GM12874 (cell line): ENCODE data around the gene ARSB.

Experiments used
- TF ChIP-seq, protein P1 (sequence below): IDR thresholded peaks from 2 replicates; pipeline ENCODE4 v1.5.1; 2011; ENCODE audit warnings: low read depth, mild to moderate bottlenecking, control low read depth, low read length, moderate library complexity; ENCODE audit not compliant: insufficient read depth

ARSB gene

DNA sequence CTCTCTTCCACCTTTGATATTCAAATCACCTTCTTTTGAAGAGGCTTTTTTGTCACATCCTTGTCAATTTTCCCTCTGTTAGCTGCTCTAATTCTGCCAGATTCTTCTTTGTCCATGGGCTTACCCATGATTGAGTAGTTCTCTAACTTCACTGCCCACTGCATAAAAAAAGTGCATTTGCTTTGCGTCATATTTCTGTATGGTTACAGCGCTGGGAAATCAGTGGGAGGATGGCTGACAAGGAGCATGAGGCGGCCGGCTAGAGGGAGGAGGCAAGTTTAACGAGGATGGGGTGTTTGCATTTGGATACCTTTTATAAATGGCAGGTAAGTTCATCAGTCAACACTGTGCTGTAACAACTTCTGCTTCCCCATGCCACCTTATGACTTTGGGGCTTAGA is 220.0 kb downstream of the ARSB start:
- TF ChIP-seq, protein P1, sequence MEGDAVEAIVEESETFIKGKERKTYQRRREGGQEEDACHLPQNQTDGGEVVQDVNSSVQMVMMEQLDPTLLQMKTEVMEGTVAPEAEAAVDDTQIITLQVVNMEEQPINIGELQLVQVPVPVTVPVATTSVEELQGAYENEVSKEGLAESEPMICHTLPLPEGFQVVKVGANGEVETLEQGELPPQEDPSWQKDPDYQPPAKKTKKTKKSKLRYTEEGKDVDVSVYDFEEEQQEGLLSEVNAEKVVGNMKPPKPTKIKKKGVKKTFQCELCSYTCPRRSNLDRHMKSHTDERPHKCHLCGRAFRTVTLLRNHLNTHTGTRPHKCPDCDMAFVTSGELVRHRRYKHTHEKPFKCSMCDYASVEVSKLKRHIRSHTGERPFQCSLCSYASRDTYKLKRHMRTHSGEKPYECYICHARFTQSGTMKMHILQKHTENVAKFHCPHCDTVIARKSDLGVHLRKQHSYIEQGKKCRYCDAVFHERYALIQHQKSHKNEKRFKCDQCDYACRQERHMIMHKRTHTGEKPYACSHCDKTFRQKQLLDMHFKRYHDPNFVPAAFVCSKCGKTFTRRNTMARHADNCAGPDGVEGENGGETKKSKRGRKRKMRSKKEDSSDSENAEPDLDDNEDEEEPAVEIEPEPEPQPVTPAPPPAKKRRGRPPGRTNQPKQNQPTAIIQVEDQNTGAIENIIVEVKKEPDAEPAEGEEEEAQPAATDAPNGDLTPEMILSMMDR: no peak

DNA sequence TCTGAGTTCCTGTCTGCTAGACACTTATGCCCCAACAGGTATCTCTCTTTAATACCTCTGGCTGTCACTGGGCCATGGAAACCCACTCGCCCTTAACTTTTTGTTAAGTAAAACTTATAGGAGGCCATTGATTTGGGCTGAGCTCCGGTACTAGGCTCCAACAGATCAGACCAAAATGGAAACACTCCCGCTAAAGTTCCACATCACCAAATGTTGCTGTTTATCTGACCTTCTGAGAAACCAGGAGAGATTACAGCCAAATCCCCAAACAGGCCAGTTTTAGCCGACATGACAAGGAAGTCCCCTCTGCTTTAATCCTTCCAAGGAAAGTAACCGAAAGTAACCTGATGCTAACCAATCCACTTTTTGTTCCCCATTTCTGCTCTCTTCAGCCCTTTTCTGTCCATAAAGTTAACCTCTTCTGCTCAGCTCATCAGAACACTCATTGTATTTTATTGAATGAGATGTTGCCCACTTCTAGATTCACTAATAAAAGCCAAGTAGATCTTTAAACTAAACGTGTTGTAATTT is 221.4 kb downstream of the ARSB start:
- TF ChIP-seq, protein P1: no peak

DNA sequence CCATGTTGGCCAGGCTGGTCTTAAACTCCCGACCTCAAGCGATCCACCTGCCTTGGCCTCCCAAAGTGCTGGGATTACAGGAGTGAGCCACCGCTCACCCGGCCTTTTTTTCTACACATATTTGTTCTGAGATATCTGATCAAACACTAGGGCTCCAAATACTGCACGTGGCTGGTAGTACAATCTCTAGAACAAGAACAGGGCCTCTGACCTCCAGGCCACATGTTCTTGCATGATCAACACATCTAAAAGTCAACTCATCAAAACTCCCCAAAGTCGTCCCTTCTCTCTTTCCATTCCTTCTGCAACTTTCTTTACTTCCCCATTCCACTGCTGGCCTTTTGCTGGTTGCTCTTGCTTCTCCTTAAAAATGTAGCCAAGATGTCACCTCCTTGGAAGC is 223.3 kb downstream of the ARSB start:
- TF ChIP-seq, protein P1: no peak

DNA sequence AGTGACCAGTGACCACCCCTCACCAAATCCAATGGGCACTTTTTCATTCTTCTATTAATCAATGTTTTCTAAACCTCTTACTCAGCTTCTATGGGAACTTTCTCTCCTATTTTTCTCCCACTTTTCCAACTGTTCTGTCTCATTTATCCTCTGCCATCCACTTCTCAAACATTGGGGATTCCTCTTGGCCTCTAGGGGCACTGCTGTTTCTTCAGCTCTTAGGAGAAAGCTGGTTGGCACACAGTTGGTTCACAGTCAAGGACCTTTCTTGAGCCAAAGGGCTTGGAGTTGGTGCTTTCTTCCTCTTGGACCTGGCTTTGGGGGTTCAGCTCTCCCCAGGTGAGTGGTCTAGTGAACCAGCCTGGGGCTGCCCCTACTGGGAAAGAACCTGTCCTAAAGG is 224.3 kb downstream of the ARSB start:
- TF ChIP-seq, protein P1: peak; percentile 44; the same call in 1 of the 2 replicates

DNA sequence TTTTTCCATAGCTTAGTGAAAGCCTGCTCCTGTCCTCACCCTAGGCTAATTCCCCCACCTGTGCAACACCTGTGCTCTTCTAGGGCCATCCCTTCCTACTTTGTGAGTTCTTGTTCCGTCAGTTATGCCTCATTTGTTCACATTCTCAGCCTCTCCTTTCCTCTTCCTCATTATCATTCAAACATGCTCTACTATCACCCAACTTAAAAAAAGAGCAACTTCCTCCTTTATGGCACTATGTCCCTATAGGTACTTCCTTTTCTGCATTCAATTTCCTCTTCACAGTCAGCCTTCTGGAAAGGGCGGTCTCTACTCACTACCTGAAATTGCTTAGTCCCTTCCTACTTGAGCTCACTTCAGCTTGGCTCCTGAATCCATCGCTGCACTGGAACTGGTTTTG is 224.7 kb downstream of the ARSB start:
- TF ChIP-seq, protein P1: no peak

DNA sequence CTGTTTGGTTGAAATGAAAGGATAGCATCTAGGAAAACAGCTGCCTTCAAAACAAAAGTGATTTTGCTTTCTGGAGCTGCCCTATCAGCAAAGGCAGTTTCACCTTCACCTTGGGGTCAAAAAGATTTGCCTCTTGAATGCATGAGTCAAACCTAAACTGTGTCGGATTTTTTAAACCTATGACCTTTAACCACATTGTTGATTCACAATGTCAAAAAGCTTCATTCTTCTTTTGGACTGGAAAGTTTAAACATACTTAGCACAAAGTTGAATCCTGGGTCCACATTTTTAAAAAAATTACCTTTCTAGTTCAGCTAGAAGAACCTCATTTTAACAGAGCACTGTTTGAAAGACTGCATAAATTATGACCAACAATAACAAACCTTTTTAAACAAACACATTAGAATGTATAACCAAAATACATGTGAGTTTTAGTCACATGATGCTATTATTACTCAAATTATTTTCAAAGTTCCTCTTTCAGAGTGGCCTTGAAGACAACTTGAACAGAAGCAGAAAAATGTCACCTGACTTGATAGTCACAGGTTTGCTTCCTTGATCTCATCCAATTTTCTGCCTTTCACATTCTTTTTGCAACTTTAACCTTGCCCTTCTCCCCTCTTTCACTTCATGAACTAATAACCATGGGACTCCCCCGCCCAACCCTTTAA is 226.8 kb downstream of the ARSB start:
- TF ChIP-seq, protein P1: no peak

DNA sequence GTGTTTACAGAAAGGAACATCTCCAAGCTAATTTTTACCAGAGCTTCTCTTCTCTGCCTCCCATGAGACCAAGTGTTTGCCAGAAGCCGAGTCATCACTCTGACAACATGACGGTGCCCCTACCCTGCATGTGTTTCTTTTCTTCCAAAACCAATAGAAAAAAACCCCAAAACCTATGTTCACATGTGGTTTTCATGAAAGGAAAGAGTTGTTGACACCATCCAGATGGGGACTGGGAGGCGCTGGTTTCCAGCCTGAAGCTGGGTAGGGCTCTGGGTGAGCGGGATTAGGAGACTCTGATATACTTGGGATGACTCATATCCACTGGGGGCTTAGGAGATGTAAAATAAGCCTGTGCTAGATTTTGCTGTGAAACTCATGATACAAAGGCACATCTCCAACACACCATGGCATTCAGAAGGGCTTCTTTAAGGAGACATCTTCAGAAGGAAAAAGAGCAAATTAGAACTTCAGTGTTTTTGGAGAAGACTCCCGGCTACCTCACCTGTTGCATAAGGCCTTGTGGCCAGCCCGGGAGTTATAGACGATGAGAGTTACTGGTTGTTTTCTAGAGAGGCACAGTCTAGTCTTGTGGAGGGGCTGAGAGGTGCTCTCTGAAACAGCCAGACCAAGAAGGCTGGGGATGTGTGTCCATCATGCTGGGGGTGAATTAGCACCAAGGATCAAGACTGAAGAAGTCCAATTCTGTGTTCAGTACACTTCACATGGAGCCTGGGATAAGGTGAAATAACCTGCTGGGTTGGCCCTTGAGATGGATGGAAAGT is 227.6 kb downstream of the ARSB start:
- TF ChIP-seq, protein P1: no peak
